C4-2B (cell line): Measurements from ENCODE around the gene ZNF892.

Source experiments
- H3K27ac ChIP-seq: fragments of 450-650 bp; 2 replicates; pipeline ENCODE4 v1.5.1; 2017
- CTCF ChIP-seq: fragments of 450-650 bp; conservative IDR thresholded peaks from 2 replicates; pipeline ENCODE4 v1.5.1; 2017; ENCODE audit warnings: mild to moderate bottlenecking
- ZFX ChIP-seq: fragments of 450-650 bp; IDR thresholded peaks from 2 replicates; pipeline ENCODE4 v1.6.1; 2017

ZNF892 gene

GRCh38 chr2:95166065-95166763 lies 41.1 kb upstream of the ZNF892 start:
- H3K27ac ChIP-seq, result peak overlapping the region; percentile 81
- TF ChIP-seq ZFX (no peak), CTCF (no peak)

- TF ChIP-seq ZFX (no peak), CTCF (no peak)
- H3K27ac ChIP-seq, result no peak overlapping the region
These were observed 35.4 kb upstream of the ZNF892 start for GRCh38 chr2:95171902-95172301.

- H3K27ac ChIP-seq, result no peak overlapping the region
- TF ChIP-seq CTCF, result no peak
- no peak for TF ChIP-seq ZFX
These were observed 33.2 kb upstream of the ZNF892 start for GRCh38 chr2:95174031-95174542.

GRCh38 chr2:95179451-95179850 lies 27.9 kb upstream of the ZNF892 start:
- H3K27ac ChIP-seq, result no peak overlapping the region
- TF ChIP-seq ZFX (no peak), CTCF (no peak)

GRCh38 chr2:95181774-95182173 lies 25.5 kb upstream of the ZNF892 start:
- H3K27ac ChIP-seq, result no peak overlapping the region
- TF ChIP-seq ZFX, result no peak
- no peak for TF ChIP-seq CTCF

- no peak overlapping the region for H3K27ac ChIP-seq
- TF ChIP-seq CTCF (no peak), ZFX (no peak)
These were observed 22.1 kb upstream of the ZNF892 start for GRCh38 chr2:95185197-95185596.

GRCh38 chr2:95185973-95186372 lies 21.3 kb upstream of the ZNF892 start:
- TF ChIP-seq ZFX, result no peak
- TF ChIP-seq CTCF, result no peak
- H3K27ac ChIP-seq, result no peak overlapping the region
